Measurements from ENCODE around the gene ITPKB. TPM values are rescaled to one million over a fixed set of nuclear protein-coding genes. Genes with fewer than 3 reads are reported as not detected.
A peak's percentile ranks its signal among the peaks of the same experiment; 100 is the strongest.
"Not testable (repeated sequence)": the region's sequence is repeated elsewhere in the genome, so short reads cannot be mapped to it uniquely, and the experiment has no call there.

Gene ITPKB
- polyA plus RNA-seq, 2 donors, result 6.5 to 8.1 TPM

GRCh38 chr1:226722901-226723656 lies 16.0 kb downstream of the ITPKB start:
- peaks cover 0 to 8% of the 10 kb centered on the region in 2 donors for H3K36me3 ChIP-seq (ENCODE audit: control insufficient read depth in 2 of 2, insufficient read depth in 2 of 2, low read length in 1 of 2)
- no peaks in the 10 kb centered on the region for H3K27me3 ChIP-seq (ENCODE audit: control insufficient read depth in 1 of 2, insufficient read depth in 2 of 2, low read length in 2 of 2)
- WGBS, 2 donors, result 68 to 71% methylated on average over 14 of the region's 14 CpGs
- H3K4me3 ChIP-seq (ENCODE audit: low read depth in 1 of 2, low read length in 2 of 2), result no peak overlapping the region
- peak overlapping the region; percentile 37 to 56 for H3K27ac ChIP-seq (ENCODE audit: low read depth in 2 of 2, low read length in 1 of 2)
- H3K9me3 ChIP-seq (ENCODE audit: control insufficient read depth in 2 of 2, insufficient read depth in 1 of 2, low read depth in 1 of 2, low read length in 1 of 2), result no peaks in the 10 kb centered on the region
- H3K4me1 ChIP-seq (ENCODE audit: control insufficient read depth in 2 of 2, insufficient read depth in 2 of 2, low read length in 1 of 2), result peaks cover 9 to 16% of the 10 kb centered on the region in 2 donors

- WGBS, 2 donors, result 72 to 80% methylated on average over 11 of the region's 11 CpGs
- peak overlapping the region in 1 of 2 donors; percentile 56 for H3K27ac ChIP-seq (ENCODE audit: low read depth in 2 of 2, low read length in 1 of 2)
- H3K4me3 ChIP-seq (ENCODE audit: low read depth in 1 of 2, low read length in 2 of 2), result no peak overlapping the region
- peaks cover 9 to 18% of the 10 kb centered on the region in 2 donors for H3K4me1 ChIP-seq (ENCODE audit: control insufficient read depth in 2 of 2, insufficient read depth in 2 of 2, low read length in 1 of 2)
- H3K27me3 ChIP-seq (ENCODE audit: control insufficient read depth in 1 of 2, insufficient read depth in 2 of 2, low read length in 2 of 2), result no peaks in the 10 kb centered on the region
- no peaks in the 10 kb centered on the region for H3K9me3 ChIP-seq (ENCODE audit: control insufficient read depth in 2 of 2, insufficient read depth in 1 of 2, low read depth in 1 of 2, low read length in 1 of 2)
- H3K36me3 ChIP-seq (ENCODE audit: control insufficient read depth in 2 of 2, insufficient read depth in 2 of 2, low read length in 1 of 2), result peaks cover 0 to 8% of the 10 kb centered on the region in 2 donors
Observed at GRCh38 chr1:226722240-226722900, 16.7 kb downstream of the ITPKB start.

GRCh38 chr1:226720574-226720973 lies 18.5 kb downstream of the ITPKB start:
- H3K27me3 ChIP-seq (ENCODE audit: control insufficient read depth in 1 of 2, insufficient read depth in 2 of 2, low read length in 2 of 2); H3K4me3 ChIP-seq (ENCODE audit: low read depth in 1 of 2, low read length in 2 of 2); H3K36me3 ChIP-seq (ENCODE audit: control insufficient read depth in 2 of 2, insufficient read depth in 2 of 2, low read length in 1 of 2); H3K27ac ChIP-seq (ENCODE audit: low read depth in 2 of 2, low read length in 1 of 2); H3K9me3 ChIP-seq (ENCODE audit: control insufficient read depth in 2 of 2, insufficient read depth in 1 of 2, low read depth in 1 of 2, low read length in 1 of 2): not testable (repeated sequence)
- WGBS, 2 donors, result 83 to 92% methylated on average over 13 of the region's 13 CpGs
- H3K4me1 ChIP-seq (ENCODE audit: control insufficient read depth in 2 of 2, insufficient read depth in 2 of 2, low read length in 1 of 2), result peaks cover 9 to 18% of the 10 kb centered on the region in 2 donors

- Histone ChIP-seq H3K36me3 (ENCODE audit: control insufficient read depth in 2 of 2, insufficient read depth in 2 of 2, low read length in 1 of 2) (peaks cover 0 to 5% of the 10 kb centered on the region in 2 donors), H3K27me3 (ENCODE audit: control insufficient read depth in 1 of 2, insufficient read depth in 2 of 2, low read length in 2 of 2) (no peaks in the 10 kb centered on the region), H3K4me3 (ENCODE audit: low read depth in 1 of 2, low read length in 2 of 2) (no peak overlapping the region), H3K9me3 (ENCODE audit: control insufficient read depth in 2 of 2, insufficient read depth in 1 of 2, low read depth in 1 of 2, low read length in 1 of 2) (no peaks in the 10 kb centered on the region), H3K4me1 (ENCODE audit: control insufficient read depth in 2 of 2, insufficient read depth in 2 of 2, low read length in 1 of 2) (peaks cover 9 to 18% of the 10 kb centered on the region in 2 donors), H3K27ac (ENCODE audit: low read depth in 2 of 2, low read length in 1 of 2) (peak overlapping the region in 1 of 2 donors; percentile 5)
- WGBS, 2 donors, result 65 to 66% methylated on average over 11 of the region's 11 CpGs
Observed at GRCh38 chr1:226719596-226720387, 19.3 kb downstream of the ITPKB start.

- 63 to 71% methylated on average over 11 of the region's 11 CpGs for WGBS, 2 donors
- no peak overlapping the region for H3K4me3 ChIP-seq (ENCODE audit: low read depth in 1 of 2, low read length in 2 of 2)
- no peaks in the 10 kb centered on the region for H3K27me3 ChIP-seq (ENCODE audit: control insufficient read depth in 1 of 2, insufficient read depth in 2 of 2, low read length in 2 of 2)
- H3K27ac ChIP-seq (ENCODE audit: low read depth in 2 of 2, low read length in 1 of 2), result no peak overlapping the region
- peaks cover 2 to 13% of the 10 kb centered on the region in 2 donors for H3K4me1 ChIP-seq (ENCODE audit: control insufficient read depth in 2 of 2, insufficient read depth in 2 of 2, low read length in 1 of 2)
- no peaks in the 10 kb centered on the region for H3K9me3 ChIP-seq (ENCODE audit: control insufficient read depth in 2 of 2, insufficient read depth in 1 of 2, low read depth in 1 of 2, low read length in 1 of 2)
- H3K36me3 ChIP-seq (ENCODE audit: control insufficient read depth in 2 of 2, insufficient read depth in 2 of 2, low read length in 1 of 2), result peaks cover 0 to 4% of the 10 kb centered on the region in 2 donors
Observed at GRCh38 chr1:226717256-226717909, 21.7 kb downstream of the ITPKB start.

GRCh38 chr1:226716577-226716976 lies 22.5 kb downstream of the ITPKB start:
- H3K4me3 ChIP-seq (ENCODE audit: low read depth in 1 of 2, low read length in 2 of 2), result no peak overlapping the region
- 73 to 74% methylated on average over 3 of the region's 3 CpGs for WGBS, 2 donors
- no peaks in the 10 kb centered on the region for H3K9me3 ChIP-seq (ENCODE audit: control insufficient read depth in 2 of 2, insufficient read depth in 1 of 2, low read depth in 1 of 2, low read length in 1 of 2)
- H3K27me3 ChIP-seq (ENCODE audit: control insufficient read depth in 1 of 2, insufficient read depth in 2 of 2, low read length in 2 of 2), result no peaks in the 10 kb centered on the region
- peaks cover 0 to 4% of the 10 kb centered on the region in 2 donors for H3K36me3 ChIP-seq (ENCODE audit: control insufficient read depth in 2 of 2, insufficient read depth in 2 of 2, low read length in 1 of 2)
- peaks cover 0 to 18% of the 10 kb centered on the region in 2 donors for H3K4me1 ChIP-seq (ENCODE audit: control insufficient read depth in 2 of 2, insufficient read depth in 2 of 2, low read length in 1 of 2)
- no peak overlapping the region for H3K27ac ChIP-seq (ENCODE audit: low read depth in 2 of 2, low read length in 1 of 2)

GRCh38 chr1:226714148-226714547 lies 24.9 kb downstream of the ITPKB start:
- H3K27ac ChIP-seq (ENCODE audit: low read depth in 2 of 2, low read length in 1 of 2), result no peak overlapping the region

GRCh38 chr1:226712742-226713419 lies 26.2 kb downstream of the ITPKB start:
- H3K27me3 ChIP-seq (ENCODE audit: control insufficient read depth in 1 of 2, insufficient read depth in 2 of 2, low read length in 2 of 2), result no peaks in the 10 kb centered on the region
- H3K4me1 ChIP-seq (ENCODE audit: control insufficient read depth in 2 of 2, insufficient read depth in 2 of 2, low read length in 1 of 2), result peaks cover 8 to 36% of the 10 kb centered on the region in 2 donors
- H3K9me3 ChIP-seq (ENCODE audit: control insufficient read depth in 2 of 2, insufficient read depth in 1 of 2, low read depth in 1 of 2, low read length in 1 of 2), result no peaks in the 10 kb centered on the region
- 76 to 77% methylated on average over 19 of the region's 19 CpGs for WGBS, 2 donors
- H3K36me3 ChIP-seq (ENCODE audit: control insufficient read depth in 2 of 2, insufficient read depth in 2 of 2, low read length in 1 of 2), result peaks cover 0 to 2% of the 10 kb centered on the region in 2 donors
- peak overlapping the region in 1 of 2 donors; percentile 3 for H3K27ac ChIP-seq (ENCODE audit: low read depth in 2 of 2, low read length in 1 of 2)
- H3K4me3 ChIP-seq (ENCODE audit: low read depth in 1 of 2, low read length in 2 of 2), result no peak overlapping the region

More at GRCh38 chr1:226714148-226714547, 24.9 kb downstream of the ITPKB start:
- Histone ChIP-seq H3K4me1 (ENCODE audit: control insufficient read depth in 2 of 2, insufficient read depth in 2 of 2, low read length in 1 of 2) (peaks cover 4 to 27% of the 10 kb centered on the region in 2 donors), H3K27me3 (ENCODE audit: control insufficient read depth in 1 of 2, insufficient read depth in 2 of 2, low read length in 2 of 2) (no peaks in the 10 kb centered on the region), H3K36me3 (ENCODE audit: control insufficient read depth in 2 of 2, insufficient read depth in 2 of 2, low read length in 1 of 2) (peaks cover 0 to 3% of the 10 kb centered on the region in 2 donors), H3K4me3 (ENCODE audit: low read depth in 1 of 2, low read length in 2 of 2) (no peak overlapping the region), H3K9me3 (ENCODE audit: control insufficient read depth in 2 of 2, insufficient read depth in 1 of 2, low read depth in 1 of 2, low read length in 1 of 2) (no peaks in the 10 kb centered on the region)

Data from esophagus (tissue), 2 donors.